Hindlimb muscle (tissue), 1 donor: ENCODE data around the gene IL1RAPL1. TPM values are rescaled to one million over a fixed set of nuclear protein-coding genes. Genes with fewer than 3 reads are reported as not detected.

ENCODE experiments used
- DNase-seq: peaks from one replicate; pipeline ENCODE4 v3.0.0-alpha.2; 2013
- polyA plus RNA-seq: library from polyadenylated mRNA; unstranded; fragments of 120-200 nt; gene quantifications from one replicate; pipeline ENCODE4 v1.2.1, GENCODE V29; 2013; ENCODE audit not compliant: insufficient read length

Gene IL1RAPL1
- polyA plus RNA-seq, 1 donor: 1.6 TPM

DNA sequence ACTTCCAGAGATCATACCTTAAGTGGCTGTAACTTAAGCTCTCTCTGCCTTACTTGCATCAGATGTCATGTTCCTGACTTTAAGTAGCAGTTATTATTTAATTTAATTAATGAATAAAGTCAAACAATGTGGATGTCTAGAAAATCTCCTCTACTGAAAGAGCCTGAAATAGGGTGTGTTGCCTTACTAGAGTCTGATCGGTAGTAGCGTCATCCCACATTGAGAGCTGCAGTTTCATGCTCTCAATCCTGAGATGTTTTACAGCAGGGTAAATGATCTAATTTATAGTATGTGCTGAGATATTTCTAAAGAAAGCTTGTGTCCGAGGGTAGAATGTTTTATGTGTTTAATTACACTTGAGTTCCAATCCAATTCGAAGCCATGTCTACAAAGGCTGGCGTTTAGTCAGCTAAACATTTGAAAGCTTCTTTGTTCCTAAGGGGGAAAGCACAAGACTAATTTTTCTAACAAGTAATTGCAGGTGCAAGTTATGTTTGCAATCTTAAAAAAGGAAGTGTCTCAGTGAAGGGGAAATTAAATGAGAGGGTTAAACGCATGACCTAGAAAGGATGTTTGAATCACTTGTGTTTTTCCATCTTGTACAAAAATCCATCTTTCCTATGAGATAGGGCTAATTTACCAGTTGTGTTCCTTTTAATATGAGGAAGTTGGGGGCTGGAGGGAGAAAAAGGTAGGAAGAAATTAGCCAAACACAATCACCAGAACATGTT lies 1237.1 kb downstream of the IL1RAPL1 start:
- DNase-seq: no peak

DNA sequence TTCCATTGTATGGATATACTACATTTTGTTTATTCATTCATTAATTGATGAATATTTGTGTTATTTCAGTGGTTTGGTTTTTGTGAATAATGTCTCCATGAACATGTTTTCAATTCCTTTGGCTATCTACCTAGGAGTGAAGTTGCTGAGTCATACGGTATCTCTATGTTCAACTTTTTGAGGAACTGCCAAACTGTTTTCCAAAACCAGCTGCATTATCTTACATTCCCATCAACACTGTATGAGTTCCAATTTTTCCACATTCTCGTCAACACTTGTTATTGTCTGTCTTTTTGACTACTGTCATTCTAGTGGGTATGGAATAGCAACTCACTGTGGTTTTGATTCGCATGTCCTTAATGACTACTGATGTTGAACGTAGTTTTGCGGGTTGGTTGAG lies 1239.5 kb downstream of the IL1RAPL1 start:
- no peak for DNase-seq

GRCh38 chrX:29834311-29834710 lies 1247.1 kb downstream of the IL1RAPL1 start:
- no peak for DNase-seq

DNA sequence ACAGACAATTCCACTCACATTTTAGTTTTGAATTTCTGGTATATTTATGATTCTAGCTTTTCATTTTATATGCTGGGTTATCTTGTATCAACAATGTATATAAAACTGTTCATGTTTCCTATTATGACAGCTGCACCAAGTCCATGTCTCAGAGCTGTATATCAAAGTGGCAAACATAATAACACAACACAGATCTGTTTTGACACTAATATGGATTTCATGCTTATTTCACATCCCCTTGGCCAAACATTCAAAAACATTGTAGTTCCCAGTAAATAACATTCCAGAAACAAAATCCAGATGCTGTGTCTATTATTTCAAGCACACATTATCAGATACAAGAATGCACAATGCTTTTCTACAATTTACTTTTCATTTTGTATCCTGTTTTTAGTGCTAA lies 1247.5 kb downstream of the IL1RAPL1 start:
- no peak for DNase-seq

DNA sequence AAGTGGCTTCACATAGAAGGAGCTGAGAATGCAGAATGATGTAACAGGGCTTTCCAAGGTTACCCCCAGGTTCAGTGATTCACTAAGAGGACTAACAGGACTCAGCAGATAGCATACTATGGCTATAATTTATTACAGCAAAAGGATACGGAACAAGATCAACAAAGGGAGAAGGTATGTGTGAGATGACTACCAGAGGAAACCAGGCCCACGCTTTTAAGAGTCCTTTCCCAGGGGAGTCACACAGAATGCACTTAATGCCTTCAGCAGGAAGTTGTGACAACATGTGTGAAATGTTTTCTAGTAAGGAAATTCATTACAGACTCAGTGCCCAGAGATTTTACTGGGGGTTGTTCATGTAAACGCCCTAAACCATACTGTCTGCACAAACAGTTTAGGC lies 1254.5 kb downstream of the IL1RAPL1 start:
- no peak for DNase-seq

- no peak for DNase-seq
Observed at GRCh38 chrX:29842552-29842951, 1255.3 kb downstream of the IL1RAPL1 start.

DNA sequence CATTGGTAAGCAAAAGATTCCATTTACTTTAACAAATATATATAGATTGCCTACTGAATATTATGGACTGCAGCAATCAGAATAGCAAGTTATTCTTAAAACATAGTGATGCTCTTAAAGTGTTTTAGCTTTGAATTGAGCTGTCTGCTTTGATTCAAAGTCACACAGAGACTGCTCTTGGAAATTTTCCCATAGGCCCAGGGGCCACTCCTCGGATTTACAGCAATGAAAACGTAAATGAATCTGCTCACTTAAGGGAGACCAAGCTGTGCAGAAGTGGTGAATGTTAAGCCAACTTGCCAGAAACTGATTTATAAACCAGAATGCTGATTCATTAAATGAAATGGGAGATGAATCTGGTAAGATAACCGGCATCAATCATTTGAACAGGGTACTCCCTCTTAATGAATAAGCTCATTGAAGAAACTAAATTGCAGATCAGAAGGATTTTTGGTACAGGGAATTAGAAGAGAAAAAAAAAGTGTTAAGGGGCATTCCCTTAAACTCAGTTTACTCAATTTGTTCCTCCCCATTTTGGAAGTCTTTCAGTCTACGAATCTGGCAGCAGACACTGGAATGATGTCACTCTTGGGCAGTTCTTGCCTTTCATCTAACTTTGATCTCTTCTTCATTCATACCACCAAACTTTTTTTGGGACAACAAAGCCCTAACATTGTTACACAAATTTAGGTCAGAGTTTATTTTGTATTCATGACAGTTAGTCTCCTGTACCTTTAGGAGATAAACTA lies 1264.8 kb downstream of the IL1RAPL1 start:
- DNase-seq: no peak

- no peak for DNase-seq
Observed at GRCh38 chrX:29852767-29853166, 1265.5 kb downstream of the IL1RAPL1 start.

DNA sequence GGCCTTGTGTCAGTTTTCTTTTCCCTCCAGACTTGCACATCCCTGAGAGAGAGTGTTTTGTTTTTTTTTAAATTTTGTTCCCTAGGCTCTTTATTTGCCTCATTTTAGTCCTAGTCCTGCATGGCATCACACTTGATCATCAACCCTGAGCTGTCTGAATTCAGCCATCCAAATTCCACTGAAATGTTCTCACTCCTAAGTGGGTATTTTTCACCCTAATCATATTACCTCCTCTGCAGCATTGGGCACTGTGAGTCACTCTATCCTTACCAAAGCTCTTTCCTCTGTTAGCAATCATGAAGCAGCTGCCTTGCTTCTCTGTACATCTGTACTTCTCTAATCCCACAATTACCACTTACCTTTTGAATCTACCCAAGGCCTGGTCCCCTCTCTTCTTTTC lies 1271.5 kb downstream of the IL1RAPL1 start:
- DNase-seq: no peak

DNA sequence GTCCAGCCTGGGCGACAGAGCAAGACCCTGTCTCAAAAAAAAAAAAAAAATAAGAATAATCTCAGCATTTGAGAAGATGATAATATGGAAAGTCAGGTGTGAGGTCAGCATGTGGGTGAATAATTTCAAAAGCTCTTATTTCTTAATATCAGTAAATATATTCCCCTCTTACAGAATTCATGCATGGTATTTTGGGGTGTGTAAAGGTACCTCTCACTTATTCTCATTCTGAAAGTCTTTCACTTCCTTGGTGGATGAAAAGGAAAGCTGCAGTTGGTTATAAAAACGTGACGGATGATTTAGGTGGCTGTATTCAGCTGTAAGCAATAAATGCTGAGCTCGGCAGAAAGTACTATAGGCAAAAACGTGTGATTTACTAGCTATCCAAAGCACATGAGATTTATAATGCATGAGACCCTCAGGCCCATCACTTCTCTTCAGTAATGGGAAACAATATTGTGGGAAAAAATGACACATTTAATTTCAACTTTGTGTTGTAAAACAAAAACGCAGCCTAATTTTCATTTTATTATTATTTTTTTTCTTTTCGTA lies 1275.0 kb downstream of the IL1RAPL1 start:
- no peak for DNase-seq

- no peak for DNase-seq
Observed at GRCh38 chrX:29867971-29868370, 1280.7 kb downstream of the IL1RAPL1 start.

DNA sequence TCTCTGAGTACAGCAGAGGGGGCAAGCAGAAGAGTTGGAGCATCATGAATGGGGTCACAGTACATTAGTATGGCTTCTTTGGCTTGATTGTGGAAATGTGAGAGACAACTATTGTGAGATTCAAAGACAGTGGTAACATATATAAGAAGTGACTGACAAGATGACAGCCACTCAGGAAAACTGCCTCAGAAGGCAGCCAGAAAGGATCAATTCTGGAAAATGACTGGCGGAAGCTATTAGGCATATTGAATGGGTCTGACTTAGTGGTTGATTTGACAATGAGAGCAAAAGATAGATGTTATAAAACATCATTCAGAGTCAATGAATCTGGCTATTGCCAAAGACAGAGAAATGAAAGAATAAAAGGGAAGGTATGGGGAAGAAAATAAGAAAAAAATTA lies 1282.6 kb downstream of the IL1RAPL1 start:
- DNase-seq: no peak

DNA sequence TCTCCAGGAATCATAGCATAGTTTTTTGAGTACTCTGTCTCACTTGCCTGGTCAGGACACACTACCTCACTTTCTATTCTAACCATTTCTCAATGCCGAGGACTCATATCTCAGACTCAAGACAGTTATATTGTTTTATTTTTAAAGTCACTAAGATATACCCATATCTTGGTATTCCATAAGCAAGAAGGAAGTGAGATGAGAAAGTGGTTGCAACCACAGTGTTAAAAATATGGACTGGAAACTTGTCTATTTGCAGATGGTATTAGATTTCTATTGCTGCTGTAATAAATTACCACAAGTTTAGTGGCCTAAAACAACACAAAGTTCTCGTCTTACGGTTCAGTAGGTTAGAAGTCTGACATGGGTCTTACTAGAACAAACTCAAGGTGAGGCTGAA lies 1283.4 kb downstream of the IL1RAPL1 start:
- no peak for DNase-seq

- no peak for DNase-seq
Observed at GRCh38 chrX:29872831-29873230, 1285.6 kb downstream of the IL1RAPL1 start.

DNA sequence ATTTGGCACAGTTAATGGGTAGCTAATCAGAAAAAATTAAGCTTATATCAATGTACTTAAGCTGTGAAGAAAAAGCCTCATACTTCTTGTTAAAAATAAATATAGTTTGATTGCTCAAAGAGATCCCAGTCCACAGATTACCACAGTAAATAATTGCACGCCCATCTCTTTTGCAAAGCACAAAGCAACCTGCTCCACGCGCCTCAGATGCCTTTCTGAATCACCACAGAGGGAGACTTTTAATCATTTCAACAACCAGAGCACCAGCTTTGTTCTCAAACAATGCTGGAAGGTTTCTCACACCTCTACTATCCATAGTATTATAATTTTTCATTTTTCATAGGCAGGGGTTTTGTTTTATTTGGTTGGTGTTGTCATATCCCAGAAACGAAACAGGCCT lies 1289.5 kb downstream of the IL1RAPL1 start:
- DNase-seq: no peak

DNA sequence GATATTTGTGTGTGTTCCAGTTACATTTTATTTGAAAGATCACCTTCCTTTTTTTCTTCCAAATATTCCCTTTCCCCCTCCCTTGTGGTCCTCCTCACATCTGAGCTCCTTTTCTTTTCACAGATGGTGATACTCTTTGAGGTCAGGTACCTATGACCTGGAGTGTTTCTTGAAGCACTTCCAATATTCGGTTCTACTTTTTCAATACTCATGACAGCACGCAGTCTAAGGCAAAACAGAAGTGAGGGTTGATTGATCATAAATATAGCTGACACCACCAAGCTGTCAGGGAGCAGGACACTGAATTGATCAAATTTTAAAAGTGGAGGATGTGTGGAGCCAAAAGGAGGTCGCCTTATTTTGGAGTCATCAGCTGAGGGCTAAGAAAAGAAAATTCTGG lies 1293.7 kb downstream of the IL1RAPL1 start:
- DNase-seq: no peak

GRCh38 chrX:29890004-29890403 lies 1302.8 kb downstream of the IL1RAPL1 start:
- no peak for DNase-seq

DNA sequence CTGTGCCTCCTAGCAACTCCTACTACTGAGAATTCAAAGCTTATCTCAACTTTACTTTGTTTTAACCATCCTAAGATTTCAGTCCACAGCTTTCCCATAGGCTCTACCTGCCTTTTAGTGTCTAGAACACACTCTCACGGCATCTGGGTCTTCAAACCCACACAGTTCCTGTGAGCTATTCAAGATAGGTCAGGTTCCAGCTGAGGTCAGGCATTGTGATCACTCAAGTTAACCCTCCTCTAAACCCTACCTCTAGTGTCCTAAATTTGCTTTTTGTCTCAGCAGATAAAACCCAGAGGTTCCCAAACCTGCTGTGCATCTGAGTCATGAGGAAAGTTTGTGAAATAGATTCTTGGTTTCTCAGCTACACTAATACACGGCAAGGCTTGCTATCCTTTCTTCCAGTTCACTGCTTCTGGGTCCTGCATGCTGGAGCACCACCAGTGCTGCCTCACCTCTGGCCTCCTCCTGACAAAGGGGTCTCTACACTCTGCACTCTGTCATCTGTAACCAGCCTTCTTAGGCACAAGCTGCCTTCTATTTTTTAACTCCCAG lies 1303.5 kb downstream of the IL1RAPL1 start:
- DNase-seq: no peak

DNA sequence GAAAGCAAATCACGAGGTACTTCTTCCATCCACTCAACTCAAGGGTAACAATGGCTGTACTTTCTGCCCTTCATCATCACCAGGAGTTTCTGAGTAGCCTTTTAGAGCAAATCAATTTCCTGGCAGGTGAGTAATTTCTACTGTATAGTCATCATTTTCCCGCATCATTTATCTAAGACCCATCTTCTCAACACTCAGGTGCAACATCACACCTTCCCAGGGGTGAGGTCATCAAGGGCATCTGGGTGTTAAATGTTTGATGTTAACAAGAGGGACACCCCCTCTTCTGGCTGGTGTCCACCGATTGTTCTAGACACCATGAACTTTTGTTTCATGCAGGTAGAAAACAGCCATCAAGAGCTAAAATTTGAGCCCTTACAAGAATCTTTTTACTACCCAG lies 1314.8 kb downstream of the IL1RAPL1 start:
- no peak for DNase-seq

- DNase-seq: no peak
Observed at GRCh38 chrX:29903360-29903759, 1316.1 kb downstream of the IL1RAPL1 start.

- no peak for DNase-seq
Observed at GRCh38 chrX:29911673-29912072, 1324.4 kb downstream of the IL1RAPL1 start.

GRCh38 chrX:29913647-29914046 lies 1326.4 kb downstream of the IL1RAPL1 start:
- DNase-seq: no peak

DNA sequence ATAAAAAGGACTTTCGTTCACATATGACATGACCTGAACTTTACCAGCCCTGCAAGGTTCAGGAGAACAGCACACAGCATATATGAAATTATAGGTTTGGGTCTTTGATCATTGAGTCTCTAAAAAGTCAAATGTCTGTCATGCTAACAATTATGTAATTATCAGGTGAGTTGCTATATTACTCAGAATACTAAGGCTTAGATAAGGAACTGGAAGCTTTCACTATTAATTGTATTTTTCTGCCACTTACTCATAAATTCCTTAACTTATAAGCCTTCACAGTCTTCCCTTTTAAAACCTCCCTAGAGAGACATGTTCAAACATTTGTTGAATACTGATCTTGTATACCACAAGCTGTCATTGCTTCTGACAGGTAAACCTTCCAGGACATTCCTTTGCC lies 1335.4 kb downstream of the IL1RAPL1 start:
- no peak for DNase-seq

DNA sequence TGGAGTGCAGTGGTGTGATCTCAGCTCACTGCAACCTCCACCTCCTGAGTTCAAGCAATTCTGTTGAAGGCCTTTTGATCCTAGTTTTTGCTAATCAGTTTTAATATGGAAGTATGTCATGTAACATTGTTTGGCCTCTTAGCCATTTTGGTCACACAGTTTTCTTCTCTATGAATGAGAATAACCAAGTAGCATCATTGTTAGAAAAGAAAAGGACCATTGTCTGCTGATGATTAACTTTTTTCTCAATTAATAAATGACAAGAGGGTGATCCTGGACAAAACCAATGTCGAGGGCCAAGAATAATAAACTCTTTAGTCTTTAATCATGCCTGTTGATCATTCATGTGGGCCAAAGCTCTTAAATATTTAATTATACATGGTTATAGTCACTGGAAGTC lies 1338.8 kb downstream of the IL1RAPL1 start:
- DNase-seq: no peak
